GM19035 (cell line): ENCODE results near the gene PRAC2.

Source experiments
- ATAC-seq: cut with Tn5 transposase; IDR thresholded peaks from one replicate; pipeline ENCODE4 v1.9.1; 2021; ENCODE audit not compliant: unreplicated experiment

Gene PRAC2

GRCh38 chr17:48720266-48721008 lies 2.5 kb upstream of the PRAC2 start:
- no peak for ATAC-seq

- no peak for ATAC-seq
Observed at GRCh38 chr17:48721009-48721402, 2.0 kb upstream of the PRAC2 start.

GRCh38 chr17:48722201-48722907 lies 631 bp upstream of the PRAC2 start, which contains the start of gene PRAC1:
PRAC1 (minus strand) TSS chr17:48722518; CDS start chr17:48722392, 126 bp downstream.
- ATAC-seq, result no peak

- no peak for ATAC-seq
Observed at GRCh38 chr17:48723423-48724250, 652 bp downstream of the PRAC2 start.

- no peak for ATAC-seq
Observed at GRCh38 chr17:48724251-48725003, 1.4 kb downstream of the PRAC2 start.

- no peak for ATAC-seq
Observed at GRCh38 chr17:48725004-48725287, 2.0 kb downstream of the PRAC2 start.

- ATAC-seq, result no peak
Observed at GRCh38 chr17:48725288-48726064, 2.5 kb downstream of the PRAC2 start.

GRCh38 chr17:48726114-48726915 lies 3.3 kb downstream of the PRAC2 start:
- no peak for ATAC-seq

GRCh38 chr17:48726916-48727286 lies 3.9 kb downstream of the PRAC2 start:
- no peak for ATAC-seq

- ATAC-seq, result no peak
Observed at GRCh38 chr17:48727415-48728175, 4.6 kb downstream of the PRAC2 start.

- ATAC-seq, result no peak
Observed at GRCh38 chr17:48728232-48729231, 5.5 kb downstream of the PRAC2 start, which contains the start of gene HOXB13. HOXB13 (minus strand) TSS chr17:48728750; CDS start chr17:48728593, 157 bp downstream.

- no peak for ATAC-seq
Observed at GRCh38 chr17:48729335-48730239, 6.6 kb downstream of the PRAC2 start.

- no peak for ATAC-seq
Observed at GRCh38 chr17:48730240-48730550, 7.2 kb downstream of the PRAC2 start.

- no peak for ATAC-seq
Observed at GRCh38 chr17:48731355-48731754, 8.4 kb downstream of the PRAC2 start.

- no peak for ATAC-seq
Observed at GRCh38 chr17:48732688-48733629, 10.0 kb downstream of the PRAC2 start.
